Activated CD4-positive, alpha-beta T cell treated with anti-CD3 and anti-CD28 coated beads for 36 hours (primary cell): ENCODE results near the gene DENND2D. TPM values are rescaled to one million over a fixed set of nuclear protein-coding genes. Genes with fewer than 3 reads are reported as not detected.

ENCODE experiments used
- ATAC-seq: fragments of 200-7000 bp; cut with Tn5 transposase; one replicate; pipeline ENCODE4 v1.10.0; 2021; ENCODE audit warnings: mild to moderate bottlenecking, moderate library complexity
- CTCF ChIA-PET: fragments of 350-600 bp; sonication (Branson Sonifier 250); formaldehyde crosslinking; loops from one replicate; lab custom pipeline; 2021; ENCODE audit warnings: antibody characterized with exemption; lab: Charles Lee
- POLR2A ChIA-PET: fragments of 350-600 bp; sonication (Branson Sonifier 250); formaldehyde crosslinking; loops from one replicate; lab custom pipeline; 2021; ENCODE audit warnings: antibody characterized with exemption, inconsistent platforms; lab: Charles Lee
- DNase-seq: peaks from one replicate; pipeline ENCODE4 v3.0.0-alpha.2; 2020
- H3K27ac Mint-ChIP-seq: one replicate; pipeline ENCODE4 v1.8.0; 2021; ENCODE audit warnings: mixed read lengths
- H3K27me3 Mint-ChIP-seq: one replicate; pipeline ENCODE4 v1.8.0; 2021; ENCODE audit warnings: mixed read lengths
- H3K36me3 Mint-ChIP-seq: one replicate; pipeline ENCODE4 v1.8.0; 2021; ENCODE audit warnings: low read depth, mixed read lengths
- H3K4me1 Mint-ChIP-seq: one replicate; pipeline ENCODE4 v1.8.0; 2021; ENCODE audit warnings: mixed read lengths
- H3K4me3 Mint-ChIP-seq: one replicate; pipeline ENCODE4 v1.8.0; 2021; ENCODE audit warnings: mild to moderate bottlenecking, moderate library complexity, mixed read lengths
- H3K9me3 Mint-ChIP-seq: one replicate; pipeline ENCODE4 v1.8.0; 2021; ENCODE audit warnings: low read depth, mixed read lengths
- intact Hi-C, 2 experiments: fragments of 100-400 bp; cut with DNase I in 1 of 2; cut with micrococcal nuclease in 1 of 2; formaldehyde crosslinking; loops; one replicate each; pipeline versions ENCODE4 v1.14.2 to v1.15.1; 2022 to 2024; cut with DNase I, micrococcal nuclease
- total RNA-seq, 2 experiments: library from RNA; stranded (reverse); gene quantifications; one replicate each; pipeline ENCODE4 v1.2.3, GENCODE V29; 2021

Gene DENND2D
- total RNA-seq, 2 experiments from 2014 or later, result 174 to 190 TPM

GRCh38 chr1:111140680-111140967, 59.8 kb downstream of the DENND2D start:
- intact Hi-C loops, result loop anchor here (1.0 to 10.0 kb wide), 14 partner anchors 42 to 1477 kb away; partner anchors contain the start of genes DDX20 (in 2 of the 2), ATP5PB (in 1 of the 2), CAPZA1 (in 1 of the 2) and DENND2D (in 1 of the 2)
- CTCF ChIA-PET, result interaction anchor here (1.5 kb wide), 1 partner anchor 25 kb away, joined by 3 read pairs; no protein-coding TSS in a partner anchor
- Mint-ChIP-seq H3K27me3 (no peaks in the 10 kb centered on the region), H3K4me3 (peak overlapping the region; percentile 95), H3K9me3 (no peaks in the 10 kb centered on the region), H3K27ac (peak overlapping the region; percentile 33), H3K36me3 (peaks cover 14% of the 10 kb centered on the region), H3K4me1 (peaks cover 53% of the 10 kb centered on the region)
- no peak for DNase-seq
- no peak for ATAC-seq
- POLR2A ChIA-PET, result no interaction called here

DNA sequence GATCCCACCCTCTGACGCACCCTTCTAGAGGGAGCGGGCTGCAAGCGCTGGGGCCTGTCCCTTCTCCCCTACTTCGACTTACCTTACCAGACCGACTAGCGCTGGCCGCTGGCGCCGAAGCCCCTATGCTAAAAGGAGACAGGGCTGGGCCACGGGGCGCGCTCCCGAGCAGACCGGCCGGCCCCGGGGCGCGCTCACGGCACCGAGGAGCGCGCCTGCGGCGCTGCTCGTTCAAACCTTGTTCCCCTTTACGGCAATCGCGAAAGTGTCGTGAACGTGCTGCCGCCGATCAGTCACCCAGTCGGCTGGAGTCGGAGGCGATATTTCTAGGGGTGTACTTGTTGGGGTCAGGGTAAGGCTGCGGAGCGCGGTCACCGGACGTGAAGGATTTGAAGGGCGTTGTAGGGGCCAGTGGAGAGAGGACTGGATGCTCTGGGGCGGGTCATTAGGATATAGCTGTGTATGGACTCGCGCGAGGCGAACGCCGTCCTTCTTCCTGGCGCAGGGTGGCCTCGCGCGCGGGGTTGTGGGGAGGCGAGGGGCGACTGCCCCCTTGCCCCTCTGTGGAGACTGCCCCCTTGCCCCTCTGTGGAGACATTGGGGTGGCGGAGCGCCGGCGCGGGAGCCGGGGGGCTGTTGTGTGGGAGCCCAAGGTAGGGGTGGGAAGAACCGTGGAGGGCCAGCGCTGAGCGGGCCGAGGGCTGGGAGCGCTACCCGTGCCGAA, 60.3 kb downstream of the DENND2D start, which contains the start of the genes CEPT1 and DRAM2:
CEPT1 (plus strand) TSS at position 268 of the 724 bp plus-strand sequence. CDS start 7,492 bp downstream, outside the sequence.
DRAM2 (minus strand) TSS at position 138 of the 724 bp plus-strand sequence. CDS start 8,539 bp downstream, outside the sequence.
- DNase-seq (peak; percentile 98), ATAC-seq (peak; percentile 78)
- H3K9me3 Mint-ChIP-seq, result no peaks in the 10 kb centered on the region
- H3K4me1 Mint-ChIP-seq, result peaks cover 53% of the 10 kb centered on the region
- intact Hi-C loops, result loop anchor here (1.0 to 10.0 kb wide), 16 partner anchors 42 to 1477 kb away; partner anchors contain the start of genes ATP5PB (in 2 of the 2), DDX20 (in 2 of the 2), WDR77 (in 2 of the 2) and CAPZA1 (in 1 of the 2)
- ChIA-PET CTCF (interaction anchor here (1.0 to 1.5 kb wide), 2 partner anchors 26 to 260 kb away, joined by 3 read pairs; no protein-coding TSS in a partner anchor), POLR2A (interaction anchor here (1.2 kb wide), 1 partner anchor 76 kb away, joined by 3 read pairs; no protein-coding TSS in a partner anchor)
- peak within 1 kb of the TSS; percentile 99 for H3K27ac Mint-ChIP-seq
- peak within 1 kb of the TSS; percentile 95 for H3K4me3 Mint-ChIP-seq
- no peaks in the 10 kb centered on the region for H3K27me3 Mint-ChIP-seq
- peaks cover 19% of the 10 kb centered on the region for H3K36me3 Mint-ChIP-seq

- DNase-seq (peak; percentile 65), ATAC-seq (peak; percentile 53)
- CTCF ChIA-PET, result interaction anchor here (0.8 to 1.0 kb wide), 3 partner anchors 61 to 261 kb away, joined by 3 to 4 read pairs (median 3); partner anchors contain the start of gene DENND2D
- H3K4me1 Mint-ChIP-seq, result peaks cover 54% of the 10 kb centered on the region
- H3K9me3 Mint-ChIP-seq, result no peaks in the 10 kb centered on the region
- H3K27ac Mint-ChIP-seq, result peak overlapping the region; percentile 92
- H3K4me3 Mint-ChIP-seq, result peak overlapping the region; percentile 95
- H3K36me3 Mint-ChIP-seq, result peaks cover 24% of the 10 kb centered on the region
- intact Hi-C loops, result loop anchor here in 1 of 2 experiments (1.0 kb wide), 2 partner anchors 64 to 310 kb away; partner anchors contain the start of genes ATP5PB and WDR77
- no peaks in the 10 kb centered on the region for H3K27me3 Mint-ChIP-seq
- POLR2A ChIA-PET, result interaction anchor here (0.6 to 1.2 kb wide), 4 partner anchors 12 to 78 kb away, joined by 3 read pairs; no protein-coding TSS in a partner anchor
Measured at GRCh38 chr1:111139324-111139955, 61.0 kb downstream of the DENND2D start.

Other genes with a start within 250 kb of the DENND2D start
- 10 to 100 TPM; 15.1 to 15.4 TPM for gene LRIF1, start 236.7 kb downstream of the DENND2D start, total RNA-seq
- gene DRAM2, start 60.6 kb downstream of the DENND2D start, total RNA-seq, result 10 to 100 TPM; 30.4 to 34.4 TPM
- 10 to 100 TPM; 34.7 to 49.1 TPM for gene CEPT1, start 60.4 kb downstream of the DENND2D start, total RNA-seq
- gene CHI3L2, start 27.1 kb upstream of the DENND2D start, total RNA-seq, result 10 to 100 TPM; 12.7 TPM
- gene CHIA, start 90.2 kb upstream of the DENND2D start, total RNA-seq, result not detected
- gene OVGP1, start 227.1 kb upstream of the DENND2D start, total RNA-seq, result 1 to 10 TPM; 1.2 to 1.5 TPM
- 10 to 100 TPM; 42.5 to 53.6 TPM for gene WDR77, start 248.6 kb upstream of the DENND2D start, total RNA-seq
- gene ATP5PB, start 248.8 kb upstream of the DENND2D start, total RNA-seq, result 100 to 1,000 TPM; 292 to 301 TPM